ENCODE data around the gene VAMP8.

DNA sequence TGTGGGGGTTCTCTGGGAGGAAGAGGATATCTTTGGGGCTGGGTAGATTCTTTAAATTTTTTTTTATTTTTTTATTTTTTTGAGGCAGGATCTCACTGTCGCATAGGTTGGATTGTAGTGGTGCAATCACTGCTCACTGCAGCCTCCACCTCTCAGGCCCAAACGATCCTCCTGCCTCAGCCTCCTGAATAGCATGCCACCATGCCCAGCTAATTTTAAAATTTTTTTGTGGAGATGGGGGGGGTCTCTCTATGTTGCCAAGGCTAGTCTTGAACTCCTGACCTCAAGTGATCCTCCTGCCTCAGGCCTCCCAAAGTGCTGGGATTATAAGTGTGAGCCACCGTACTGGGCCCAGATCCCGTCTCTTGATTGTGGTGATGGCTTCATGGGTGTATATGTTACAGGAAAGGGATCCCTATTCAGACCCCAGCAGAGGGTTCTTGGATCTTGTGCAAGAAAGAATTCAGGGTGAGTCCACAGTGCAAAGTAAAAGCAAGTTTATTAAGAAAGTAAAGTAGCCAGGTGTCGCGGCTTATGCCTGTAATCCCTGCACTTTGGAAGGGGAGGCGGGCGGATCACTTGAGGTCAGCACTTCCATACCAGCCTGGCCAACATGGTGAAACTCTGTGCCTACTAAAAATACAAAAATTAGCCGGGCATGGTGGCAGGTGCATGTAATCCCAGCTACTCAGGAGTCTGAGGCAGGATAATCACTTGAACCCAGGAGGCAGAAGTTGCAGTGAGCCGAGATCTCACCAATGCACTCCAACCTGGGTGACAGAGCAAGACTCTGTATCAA, 36.5 kb downstream of the VAMP8 start:
- TF ChIP-seq CTCF (IDR thresholded peaks at IDR 0.05; ENCODE audit: extremely low read depth in 1 of 2, insufficient read depth in 1 of 2, low read depth in 1 of 2, low read length in 2 of 2) (no peak), POLR2AphosphoS5 (IDR thresholded peaks at IDR 0.05; ENCODE audit: insufficient read depth, low read depth, low read length) (no peak), POLR2A (IDR thresholded peaks at IDR 0.05; ENCODE audit: low read depth, low read length) (no peak), MAX (IDR thresholded peaks at IDR 0.05; ENCODE audit: insufficient read depth, insufficient read length) (no peak), EZH2 (IDR thresholded peaks at IDR 0.05; ENCODE audit: borderline replicate concordance, low read depth, low read length, severe bottlenecking) (no peak), MYC (IDR thresholded peaks at IDR 0.05; ENCODE audit: low read depth, low read length) (no peak), JUN (IDR thresholded peaks at IDR 0.05; ENCODE audit: borderline replicate concordance, insufficient read depth, insufficient read length, low read depth) (no peak), FOS (IDR thresholded peaks at IDR 0.05; ENCODE audit: borderline replicate concordance, insufficient read depth, low read length) (no peak), GATA2 (IDR thresholded peaks at IDR 0.05; ENCODE audit: insufficient read depth, insufficient read length, low read depth, low read length) (no peak)

All from endothelial cell of umbilical vein (primary cell).